ENCODE results near the gene RIN3. TPM values are rescaled to one million over a fixed set of nuclear protein-coding genes. Genes with fewer than 3 reads are reported as not detected.

RIN3 gene
- total RNA-seq, 4 donors from 2014 or later = 13.5 to 22.2 (median 16.2) TPM

DNA sequence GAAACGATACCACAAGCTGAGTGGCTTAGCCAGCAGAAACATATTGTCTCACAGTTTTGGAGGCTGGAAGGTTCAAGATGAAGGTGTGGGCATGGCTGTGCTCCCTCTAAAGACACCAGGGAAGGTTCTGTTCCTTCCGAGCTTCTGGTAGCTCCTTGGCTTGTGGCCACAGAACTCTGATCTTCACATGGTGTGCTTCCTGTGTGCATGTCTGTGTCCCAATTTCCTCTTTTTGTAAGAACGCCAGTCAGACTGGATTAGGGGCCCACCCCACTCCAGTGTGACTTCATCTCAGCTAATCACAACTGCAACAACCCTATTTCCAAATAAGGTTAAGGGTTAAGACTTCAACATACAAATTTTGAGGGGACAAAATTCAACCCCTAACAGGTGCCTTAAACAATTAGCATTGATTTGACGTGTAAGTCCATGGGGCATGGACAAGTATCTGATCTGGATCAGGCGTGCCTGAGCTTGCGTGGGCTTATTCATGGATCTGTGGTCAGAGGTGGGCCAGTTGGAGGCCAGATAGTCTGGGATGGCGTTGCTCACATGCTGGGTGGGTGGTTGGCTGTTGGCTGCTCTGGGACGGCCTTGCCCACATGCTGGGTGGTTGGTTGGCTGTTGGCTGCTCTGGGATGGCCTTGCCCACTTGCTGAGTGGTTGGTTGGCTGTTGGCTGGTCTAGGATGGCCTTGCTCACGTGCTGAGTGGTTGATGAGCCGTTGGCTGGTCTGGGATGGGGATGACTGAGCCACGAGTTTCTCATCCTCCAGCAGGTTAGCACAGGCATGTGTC, 146.4 kb downstream of the RIN3 start:
- whole genome bisulfite sequencing, 2 donors (ENCODE audit: low coverage in 1 of 2) = 60 to 100% methylated on average over 1 to 3 of the region's 11 CpGs
- no peak for TF ChIP-seq POLR2A (IDR thresholded peaks at IDR 0.05)
- H3K27me3 ChIP-seq = no peaks in the 10 kb centered on the region
- H3K9me3 ChIP-seq = no peaks in the 10 kb centered on the region
- H3K4me3 ChIP-seq = no peak overlapping the region
- peaks cover 0 to 38% (median 2%) of the 10 kb centered on the region in 3 donors for H3K4me1 ChIP-seq
- H3K27ac ChIP-seq = peak overlapping the region in 3 of 4 donors; percentile 28 to 94 (median 78)
- ATAC-seq = peak; percentile 57
- peaks cover 0 to 54% of the 10 kb centered on the region in 2 donors for H3K36me3 ChIP-seq

- no peak for ATAC-seq
- Histone ChIP-seq H3K9me3 (no peaks in the 10 kb centered on the region), H3K4me1 (peaks cover 0 to 38% (median 2%) of the 10 kb centered on the region in 3 donors), H3K4me3 (no peak overlapping the region), H3K36me3 (peaks cover 0 to 54% of the 10 kb centered on the region in 2 donors), H3K27ac (peak overlapping the region in 3 of 4 donors; percentile 28 to 78 (median 75)), H3K27me3 (no peaks in the 10 kb centered on the region)
- WGBS, 2 donors (ENCODE audit: low coverage in 1 of 2) = 53% methylated on average over 2 of the region's 3 CpGs; no CpG with 5 or more reads in 1 of the 2 donors
- TF ChIP-seq POLR2A (IDR thresholded peaks at IDR 0.05) (no peak), EP300 (IDR thresholded peaks at IDR 0.05) (no peak), CTCF (IDR thresholded peaks at IDR 0.05) (no peak), POLR2AphosphoS5 (IDR thresholded peaks at IDR 0.05) (no peak)
Measured at GRCh38 chr14:92660571-92660970, 147.0 kb downstream of the RIN3 start.

DNA sequence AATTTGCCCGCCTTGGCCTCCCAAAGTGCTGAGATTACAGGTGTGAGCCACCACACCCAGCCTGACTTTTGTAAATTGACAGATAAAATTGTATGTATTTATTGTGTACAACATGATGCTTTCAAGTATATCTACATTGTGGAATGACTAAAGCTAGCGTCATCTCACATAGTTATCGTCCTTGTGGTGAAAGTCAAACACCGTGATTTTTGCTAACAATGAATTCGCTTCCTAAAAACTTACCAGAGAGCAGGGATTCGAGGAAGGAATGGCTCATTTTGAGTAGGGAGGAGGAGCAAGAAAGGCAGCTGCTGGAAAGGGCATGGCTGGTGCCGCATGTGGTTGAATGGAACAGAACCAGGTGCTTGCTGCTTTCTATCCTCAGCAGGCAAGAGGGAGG, 149.5 kb downstream of the RIN3 start:
- Histone ChIP-seq H3K36me3 (peaks cover 0 to 73% of the 10 kb centered on the region in 2 donors), H3K27ac (no peak overlapping the region), H3K27me3 (no peaks in the 10 kb centered on the region), H3K9me3 (no peaks in the 10 kb centered on the region), H3K4me1 (peaks cover 0 to 22% (median 2%) of the 10 kb centered on the region in 3 donors), H3K4me3 (no peak overlapping the region)
- no peak for ATAC-seq
- WGBS, 2 donors (ENCODE audit: low coverage in 1 of 2) = 89 to 97% methylated on average over 5 to 6 of the region's 7 CpGs
- TF ChIP-seq POLR2AphosphoS5 (IDR thresholded peaks at IDR 0.05) = no peak
- no peak for TF ChIP-seq EP300 (IDR thresholded peaks at IDR 0.05)
- TF ChIP-seq POLR2A (IDR thresholded peaks at IDR 0.05) = no peak
- no peak for TF ChIP-seq CTCF (IDR thresholded peaks at IDR 0.05)

DNA sequence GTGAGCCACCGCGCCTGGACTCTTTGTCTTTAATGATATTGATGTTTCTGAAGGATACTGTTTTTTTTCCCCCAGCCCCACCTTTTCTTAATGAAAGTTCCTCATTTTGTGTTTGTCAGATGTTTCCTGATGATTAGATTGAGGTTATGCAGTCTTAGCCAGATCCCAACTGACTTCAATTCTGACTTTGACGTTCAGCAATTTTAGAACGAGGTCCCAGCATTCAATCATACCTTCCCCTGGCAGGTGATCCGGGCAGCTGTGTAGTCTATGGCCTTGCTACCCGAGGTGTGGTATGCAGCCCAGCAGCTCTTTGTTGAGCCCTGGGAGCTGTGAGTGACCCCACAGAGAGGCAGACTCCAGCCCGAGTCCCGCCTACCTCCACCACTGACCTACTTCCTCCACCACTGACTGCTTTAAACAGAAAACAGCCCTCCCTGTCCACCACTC, 152.1 kb downstream of the RIN3 start:
- peak; percentile 15 for ATAC-seq
- TF ChIP-seq POLR2A (IDR thresholded peaks at IDR 0.05) = no peak
- no peak for TF ChIP-seq POLR2AphosphoS5 (IDR thresholded peaks at IDR 0.05)
- no peak for TF ChIP-seq CTCF (IDR thresholded peaks at IDR 0.05)
- TF ChIP-seq EP300 (IDR thresholded peaks at IDR 0.05) = no peak
- 50% methylated on average over 6 of the region's 8 CpGs; no CpG with 5 or more reads in 1 of the 2 donors for WGBS, 2 donors (ENCODE audit: low coverage in 1 of 2)
- peak overlapping the region in 2 of 4 donors; percentile 14 to 58 for H3K27ac ChIP-seq
- H3K4me3 ChIP-seq = no peak overlapping the region
- no peaks in the 10 kb centered on the region for H3K9me3 ChIP-seq
- peaks cover 0 to 2% (median 0%) of the 10 kb centered on the region in 3 donors for H3K4me1 ChIP-seq
- peaks cover 0 to 60% of the 10 kb centered on the region in 2 donors for H3K36me3 ChIP-seq
- H3K27me3 ChIP-seq = no peaks in the 10 kb centered on the region

DNA sequence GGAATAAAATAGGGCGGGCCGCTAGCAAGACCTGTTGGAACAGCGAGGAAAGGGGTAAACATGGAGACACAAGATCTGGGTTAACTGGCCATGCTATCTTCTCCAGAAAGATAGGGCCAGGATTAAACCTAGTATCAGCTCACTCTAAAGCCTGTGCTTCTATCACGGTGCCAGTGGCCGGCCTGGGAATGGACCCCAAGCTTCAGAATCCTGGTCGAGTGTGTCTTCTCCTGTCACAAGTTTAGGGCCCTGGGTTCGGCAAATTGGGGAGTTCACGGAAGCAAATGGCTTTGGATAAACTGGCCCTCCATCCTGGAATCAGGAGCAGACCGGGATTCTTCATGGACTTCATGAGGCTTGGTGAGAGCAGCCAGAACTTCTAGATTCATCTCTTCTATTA, 152.7 kb downstream of the RIN3 start:
- Histone ChIP-seq H3K9me3 (no peaks in the 10 kb centered on the region), H3K27me3 (no peaks in the 10 kb centered on the region), H3K27ac (peak overlapping the region in 2 of 4 donors; percentile 14 to 58), H3K4me3 (no peak overlapping the region), H3K4me1 (no peaks in the 10 kb centered on the region), H3K36me3 (peaks cover 0 to 56% of the 10 kb centered on the region in 2 donors)
- ATAC-seq = no peak
- TF ChIP-seq CTCF (IDR thresholded peaks at IDR 0.05) = no peak
- TF ChIP-seq POLR2AphosphoS5 (IDR thresholded peaks at IDR 0.05) = no peak
- no peak for TF ChIP-seq EP300 (IDR thresholded peaks at IDR 0.05)
- no peak for TF ChIP-seq POLR2A (IDR thresholded peaks at IDR 0.05)
- 80% methylated on average over 2 of the region's 9 CpGs; no CpG with 5 or more reads in 1 of the 2 donors for WGBS, 2 donors (ENCODE audit: low coverage in 1 of 2)

Data from gastroesophageal sphincter (tissue), 4 donors.